Activated B cell treated with CpG ODN at 0.5 μM for 24 hours (primary cell): ENCODE measurements around the gene RNF168. TPM values are rescaled to one million over a fixed set of nuclear protein-coding genes. Genes with fewer than 3 reads are reported as not detected.

Source experiments
- ATAC-seq: fragments of 200-7000 bp; cut with Tn5 transposase; one replicate; pipeline ENCODE4 v1.10.0; 2021; ENCODE audit warnings: low read depth, mild to moderate bottlenecking, moderate library complexity
- CTCF ChIA-PET: fragments of 350-600 bp; sonication (Branson Sonifier 250); formaldehyde crosslinking; loops from one replicate; lab custom pipeline; 2021; ENCODE audit warnings: antibody characterized with exemption; lab: Charles Lee
- POLR2A ChIA-PET: fragments of 350-600 bp; sonication (Branson Sonifier 250); formaldehyde crosslinking; loops from one replicate; lab custom pipeline; 2021; ENCODE audit warnings: antibody characterized with exemption; lab: Charles Lee
- DNase-seq: peaks from one replicate; pipeline ENCODE4 v3.0.0; 2022
- H3K27ac Mint-ChIP-seq: one replicate; pipeline ENCODE4 v1.8.0; 2020; ENCODE audit warnings: mixed read lengths
- H3K27me3 Mint-ChIP-seq: one replicate; pipeline ENCODE4 v1.8.0; 2021; ENCODE audit warnings: mixed read lengths
- H3K36me3 Mint-ChIP-seq: one replicate; pipeline ENCODE4 v1.8.0; 2021; ENCODE audit warnings: low read depth, mixed read lengths
- H3K4me1 Mint-ChIP-seq: one replicate; pipeline ENCODE4 v1.8.0; 2021; ENCODE audit warnings: mixed read lengths
- H3K4me3 Mint-ChIP-seq: one replicate; pipeline ENCODE4 v1.8.0; 2020; ENCODE audit warnings: mild to moderate bottlenecking, mixed read lengths
- H3K9me3 Mint-ChIP-seq: one replicate; pipeline ENCODE4 v1.8.0; 2020; ENCODE audit warnings: mixed read lengths
- CTCF ChIP-seq: fragments of 200-600 bp; IDR thresholded peaks from one replicate; pipeline ENCODE4 v1.8.0; 2022; ENCODE audit warnings: antibody characterized with exemption, mild to moderate bottlenecking
- intact Hi-C: fragments of 100-400 bp; cut with micrococcal nuclease; formaldehyde crosslinking; loops from one replicate; pipeline ENCODE4 v1.15.1; 2024
- total RNA-seq: library from RNA; stranded (reverse); gene quantifications from 2 replicates; pipeline ENCODE4 v1.2.3, GENCODE V29; 2022

RNF168 gene
- total RNA-seq, 1 donor from 2014 or later, result 27.8 TPM

- no peak for DNase-seq
- Mint-ChIP-seq H3K4me3 (no peak overlapping the region), H3K36me3 (peaks cover 2% of the 10 kb centered on the region), H3K27me3 (no peaks in the 10 kb centered on the region), H3K27ac (no peak overlapping the region), H3K4me1 (no peaks in the 10 kb centered on the region), H3K9me3 (peaks cover 6% of the 10 kb centered on the region)
- no peak for TF ChIP-seq CTCF
- ATAC-seq, result no peak
- intact Hi-C loops, result no loop called here
- CTCF ChIA-PET, result no interaction called here
- POLR2A ChIA-PET, result no interaction called here
These were observed 43.0 kb upstream of the RNF168 start for GRCh38 chr3:196546537-196546936.

- ATAC-seq (no peak), DNase-seq (no peak)
- H3K4me3 Mint-ChIP-seq, result no peak overlapping the region
- H3K27me3 Mint-ChIP-seq, result no peaks in the 10 kb centered on the region
- H3K27ac Mint-ChIP-seq, result no peak overlapping the region
- no peaks in the 10 kb centered on the region for H3K4me1 Mint-ChIP-seq
- intact Hi-C loops, result no loop called here
- H3K9me3 Mint-ChIP-seq, result peaks cover 6% of the 10 kb centered on the region
- ChIA-PET POLR2A (no interaction called here), CTCF (no interaction called here)
- TF ChIP-seq CTCF, result no peak
- H3K36me3 Mint-ChIP-seq, result no peaks in the 10 kb centered on the region
These were observed 41.0 kb upstream of the RNF168 start for GRCh38 chr3:196544491-196544992.

- H3K4me1 Mint-ChIP-seq, result peaks cover 2% of the 10 kb centered on the region
- ChIA-PET POLR2A (no interaction called here), CTCF (no interaction called here)
- H3K27ac Mint-ChIP-seq, result no peak overlapping the region
- no peak for DNase-seq
- intact Hi-C loops, result no loop called here
- H3K9me3 Mint-ChIP-seq, result no peaks in the 10 kb centered on the region
- no peak for ATAC-seq
- no peaks in the 10 kb centered on the region for H3K27me3 Mint-ChIP-seq
- no peak overlapping the region for H3K4me3 Mint-ChIP-seq
- H3K36me3 Mint-ChIP-seq, result no peaks in the 10 kb centered on the region
- no peak for TF ChIP-seq CTCF
These were observed 38.3 kb upstream of the RNF168 start for GRCh38 chr3:196541684-196542445.

GRCh38 chr3:196537319-196537984, 33.9 kb upstream of the RNF168 start:
- ChIA-PET CTCF (interaction anchor here (1.2 kb wide), 1 partner anchor 18 kb away, joined by 3 read pairs; no protein-coding TSS in a partner anchor), POLR2A (no interaction called here)
- Mint-ChIP-seq H3K4me3 (no peak overlapping the region), H3K4me1 (peaks cover 2% of the 10 kb centered on the region), H3K27me3 (no peaks in the 10 kb centered on the region), H3K9me3 (no peaks in the 10 kb centered on the region), H3K27ac (no peak overlapping the region), H3K36me3 (no peaks in the 10 kb centered on the region)
- peak; percentile 23 for TF ChIP-seq CTCF
- peak; percentile 25 for DNase-seq
- peak; percentile 34 for ATAC-seq
- intact Hi-C loops, result loop anchor here (1.0 kb wide), 2 partner anchors 32 to 431 kb away; partner anchors contain the start of gene PIGZ

- no peak for TF ChIP-seq CTCF
- no peak overlapping the region for H3K4me3 Mint-ChIP-seq
- DNase-seq (no peak), ATAC-seq (no peak)
- H3K9me3 Mint-ChIP-seq, result no peaks in the 10 kb centered on the region
- intact Hi-C loops, result no loop called here
- peaks cover 4% of the 10 kb centered on the region for H3K4me1 Mint-ChIP-seq
- no peaks in the 10 kb centered on the region for H3K27me3 Mint-ChIP-seq
- no peak overlapping the region for H3K27ac Mint-ChIP-seq
- CTCF ChIA-PET, result no interaction called here
- no peaks in the 10 kb centered on the region for H3K36me3 Mint-ChIP-seq
- POLR2A ChIA-PET, result no interaction called here
These were observed 29.7 kb upstream of the RNF168 start for GRCh38 chr3:196533260-196533681.
